HG02840 (cell line): Measurements from ENCODE around the gene ERFE.

Experiments used
- ATAC-seq: cut with Tn5 transposase; IDR thresholded peaks from one replicate; pipeline ENCODE4 v1.9.1; 2021; ENCODE audit warnings: mild to moderate bottlenecking, moderate library complexity, moderate number of reproducible peaks; ENCODE audit not compliant: unreplicated experiment, low FRiP score

ERFE gene

GRCh38 chr2:238138331-238139195 is 20.2 kb upstream of the ERFE start, which contains the start of gene KLHL30:
Gene KLHL30 (plus strand): TSS chr2:238138668. CDS start chr2:238140755, 2,087 bp downstream.
- no peak for ATAC-seq

- ATAC-seq: no peak
Observed at GRCh38 chr2:238139196-238140039, 19.4 kb upstream of the ERFE start.

- ATAC-seq: no peak
Observed at GRCh38 chr2:238140040-238140439, 18.7 kb upstream of the ERFE start.

GRCh38 chr2:238140721-238141540 is 17.8 kb upstream of the ERFE start:
- no peak for ATAC-seq

- no peak for ATAC-seq
Observed at GRCh38 chr2:238141541-238142318, 17.0 kb upstream of the ERFE start.

GRCh38 chr2:238142382-238143205 is 16.2 kb upstream of the ERFE start:
- no peak for ATAC-seq

GRCh38 chr2:238143239-238143951 is 15.4 kb upstream of the ERFE start:
- ATAC-seq: no peak

GRCh38 chr2:238144262-238144661 is 14.5 kb upstream of the ERFE start:
- ATAC-seq: no peak

GRCh38 chr2:238145046-238145445 is 13.7 kb upstream of the ERFE start:
- ATAC-seq: no peak

- ATAC-seq: no peak
Observed at GRCh38 chr2:238145851-238146250, 12.9 kb upstream of the ERFE start.

GRCh38 chr2:238146884-238147544 is 11.8 kb upstream of the ERFE start:
- ATAC-seq: no peak

GRCh38 chr2:238148981-238149380 is 9.8 kb upstream of the ERFE start:
- ATAC-seq: no peak

- no peak for ATAC-seq
Observed at GRCh38 chr2:238149841-238150572, 8.8 kb upstream of the ERFE start.

- no peak for ATAC-seq
Observed at GRCh38 chr2:238150686-238151085, 8.1 kb upstream of the ERFE start.

GRCh38 chr2:238151205-238151604 is 7.6 kb upstream of the ERFE start:
- no peak for ATAC-seq

- no peak for ATAC-seq
Observed at GRCh38 chr2:238151628-238152235, 7.0 kb upstream of the ERFE start.
